H1 (cell line): ENCODE measurements around the gene DDX59. TPM values are rescaled to one million over a fixed set of nuclear protein-coding genes. Genes with fewer than 3 reads are reported as not detected.

Experiments used
- CTCF ChIA-PET: fragments of 300-600 bp; sonication (Branson Sonifier 250); formaldehyde crosslinking; loops from one replicate; lab custom pipeline; 2021; ENCODE audit not compliant: partially characterized antibody; lab: Charles Lee
- POLR2A ChIA-PET: fragments of 300-600 bp; sonication (Branson Sonifier 250); formaldehyde crosslinking; loops from one replicate; lab custom pipeline; 2021; ENCODE audit warnings: inconsistent platforms; ENCODE audit not compliant: partially characterized antibody; lab: Charles Lee
- DNase-seq, 2 experiments: peaks; one replicate each; pipeline versions ENCODE4 v3.0.0 to v3.0.0-alpha.2; 2010 to 2022; ENCODE audit warnings: low spot score in 2 of 2, low read depth in 1 of 2, mixed read lengths in 1 of 2
- FAIRE-seq: peaks from 2 replicates; lab custom pipeline; 2011; peaks lifted over from hg19 to GRCh38; lab: Jason Lieb, UNC
- H2AFZ ChIP-seq: 2 replicates; pipeline ENCODE4 v1.8.1; 2012; ENCODE audit warnings: low read length, inconsistent platforms
- H2AK5ac ChIP-seq: 2 replicates; pipeline ENCODE4 v1.6.1; 2013; ENCODE audit warnings: low read depth, low read length
- H2BK120ac ChIP-seq: replicated peaks from 2 replicates; pipeline ENCODE3; 2013; ENCODE audit warnings: low read depth, low read length, inconsistent platforms
- H2BK12ac ChIP-seq: 2 replicates; pipeline ENCODE4 v1.6.1; 2013; ENCODE audit warnings: low read depth, low read length
- H2BK15ac ChIP-seq: 2 replicates; pipeline ENCODE4 v1.6.1; 2013; ENCODE audit warnings: low read length
- H2BK20ac ChIP-seq: 2 replicates; pipeline ENCODE4 v1.6.1; 2013; ENCODE audit warnings: low read length
- H2BK5ac ChIP-seq: 2 replicates; pipeline ENCODE4 v1.6.1; 2013; ENCODE audit warnings: low read depth, low read length
- H3K14ac ChIP-seq: 2 replicates; pipeline ENCODE4 v1.6.1; 2013; ENCODE audit warnings: inconsistent platforms; ENCODE audit not compliant: insufficient read length
- H3K18ac ChIP-seq: 2 replicates; pipeline ENCODE4 v1.6.1; 2013; ENCODE audit warnings: low read length; ENCODE audit errors: extremely low read depth
- H3K23ac ChIP-seq: 2 replicates; pipeline ENCODE4 v1.6.1; 2013; ENCODE audit warnings: inconsistent platforms; ENCODE audit not compliant: insufficient read length
- H3K23me2 ChIP-seq: 2 replicates; pipeline ENCODE4 v1.6.1; 2013; ENCODE audit warnings: low read depth, low read length
- H3K27ac ChIP-seq: 2 replicates; pipeline ENCODE4 v1.6.1; 2011; ENCODE audit warnings: low read depth, low read length, inconsistent platforms
- H3K27me3 ChIP-seq, 4 experiments: replicated peaks in 1 of 4; 1 replicate in 1 of 4; 2 replicates in 3 of 4; pipeline versions ENCODE4 v1.6.1 to v1.8.1; 2011 to 2013; ENCODE audit warnings: low read length in 3 of 4, mild to moderate bottlenecking in 3 of 4, inconsistent platforms in 2 of 4, mixed read lengths in 2 of 4, moderate library complexity in 1 of 4; ENCODE audit not compliant: control insufficient read depth in 3 of 4, insufficient read depth in 3 of 4; ENCODE audit errors: extremely low read depth in 1 of 4
- H3K36me3 ChIP-seq, 4 experiments: 2 replicates each; pipeline versions ENCODE4 v1.6.1 to v1.8.1; 2011 to 2013; ENCODE audit warnings: mild to moderate bottlenecking in 4 of 4, low read length in 3 of 4, moderate library complexity in 2 of 4, control low read depth in 1 of 4, inconsistent platforms in 1 of 4; ENCODE audit not compliant: insufficient read depth in 4 of 4, control insufficient read depth in 2 of 4
- H3K4ac ChIP-seq: replicated peaks from 2 replicates; pipeline ENCODE3; 2013; ENCODE audit warnings: low read length, low read depth, mixed read lengths, inconsistent platforms; ENCODE audit not compliant: insufficient read length
- H3K4me1 ChIP-seq, 4 experiments: replicated peaks in 1 of 4; 1 replicate in 1 of 4; 2 replicates in 3 of 4; pipeline versions ENCODE4 v1.6.1 to v1.8.1; 2011 to 2013; ENCODE audit warnings: low read length in 3 of 4, inconsistent platforms in 2 of 4, mixed read lengths in 1 of 4; ENCODE audit not compliant: insufficient read depth in 4 of 4, control insufficient read depth in 3 of 4
- H3K4me2 ChIP-seq, 2 experiments: 2 replicates each; pipeline versions ENCODE4 v1.6.1 to v1.8.1; 2011 to 2013; ENCODE audit warnings: low read depth in 2 of 2, low read length in 2 of 2, control low read depth in 1 of 2, inconsistent platforms in 1 of 2, mild to moderate bottlenecking in 1 of 2; ENCODE audit not compliant: insufficient read depth in 1 of 2
- H3K4me3 ChIP-seq, 4 experiments: fragments of 200-600, 300-600 bp in 1 of 4; sonication (generic), shearing (Covaris generic), sonication (Bioruptor Twin) in 1 of 4; 2 replicates each; pipeline versions ENCODE4 v1.5.1 to v1.8.1; 2011 to 2016; ENCODE audit warnings: low read length in 4 of 4, low read depth in 3 of 4, control low read depth in 2 of 4, inconsistent platforms in 2 of 4, mild to moderate bottlenecking in 2 of 4, mixed read lengths in 1 of 4, moderate library complexity in 1 of 4; ENCODE audit not compliant: insufficient read depth in 2 of 4; ENCODE audit errors: extremely low read depth in 1 of 4
- H3K56ac ChIP-seq: replicated peaks from 2 replicates; pipeline ENCODE3; 2013; ENCODE audit warnings: low read depth, mild to moderate bottlenecking, mixed read lengths, low read length, inconsistent platforms; ENCODE audit not compliant: insufficient read length
- H3K79me1 ChIP-seq: 2 replicates; pipeline ENCODE4 v1.6.1; 2013; ENCODE audit warnings: low read depth, low read length, control low read depth
- H3K79me2 ChIP-seq, 2 experiments: 2 replicates each; pipeline versions ENCODE4 v1.6.1 to v1.8.1; 2012 to 2013; ENCODE audit warnings: low read length in 2 of 2, mild to moderate bottlenecking in 2 of 2, inconsistent platforms in 1 of 2; ENCODE audit not compliant: insufficient read depth in 2 of 2, control insufficient read depth in 1 of 2
- H3K9ac ChIP-seq, 4 experiments: replicated peaks in 1 of 4; 1 replicate in 1 of 4; 2 replicates in 3 of 4; pipeline versions ENCODE4 v1.6.1 to v1.8.1; 2011 to 2013; ENCODE audit warnings: low read depth in 3 of 4, low read length in 3 of 4, control low read depth in 2 of 4, mild to moderate bottlenecking in 2 of 4, moderate library complexity in 2 of 4, inconsistent platforms in 1 of 4; ENCODE audit errors: extremely low read depth in 1 of 4
- H3K9me3 ChIP-seq, 2 experiments: 2 replicates each; pipeline versions ENCODE4 v1.6.1 to v1.8.1; 2012 to 2013; ENCODE audit warnings: mild to moderate bottlenecking in 2 of 2, moderate library complexity in 2 of 2, control low read depth in 1 of 2, inconsistent platforms in 1 of 2, low read depth in 1 of 2, low read length in 1 of 2, mixed read lengths in 1 of 2; ENCODE audit not compliant: insufficient read depth in 2 of 2
- H4K20me1 ChIP-seq, 2 experiments: replicated peaks in 1 of 2; 2 replicates each; pipeline versions ENCODE3 to v1.8.1; 2011 to 2013; ENCODE audit warnings: inconsistent platforms in 2 of 2, low read length in 2 of 2, mild to moderate bottlenecking in 1 of 2; ENCODE audit not compliant: insufficient read depth in 2 of 2, control insufficient read depth in 1 of 2
- H4K5ac ChIP-seq: 2 replicates; pipeline ENCODE4 v1.6.1; 2013; ENCODE audit warnings: low read length, low read depth, mixed read lengths, inconsistent platforms; ENCODE audit not compliant: insufficient read length
- H4K8ac ChIP-seq: 2 replicates; pipeline ENCODE4 v1.8.0; 2013; ENCODE audit warnings: mild to moderate bottlenecking, moderate library complexity, low read length, inconsistent platforms; ENCODE audit not compliant: insufficient read depth; ENCODE audit errors: extremely low read depth
- H4K91ac ChIP-seq: replicated peaks from 2 replicates; pipeline ENCODE3; 2013; ENCODE audit warnings: low read length, mixed read lengths, inconsistent platforms; ENCODE audit not compliant: insufficient read length
- CHD2 ChIP-seq: IDR thresholded peaks from 2 replicates; pipeline ENCODE4 v1.6.1; 2012; ENCODE audit warnings: low read length, improper control_type of control experiment
- CTCF ChIP-seq, 3 experiments: IDR thresholded peaks; 1 replicate in 2 of 3; 2 replicates in 1 of 3; pipeline versions ENCODE4 v1.5.1 to v1.6.1; 2011; ENCODE audit warnings: low read length in 3 of 3, mild to moderate bottlenecking in 3 of 3, inconsistent platforms in 2 of 3, low read depth in 1 of 3, moderate library complexity in 1 of 3; ENCODE audit not compliant: insufficient read depth in 1 of 3; ENCODE audit errors: control extremely low read depth in 1 of 3
- EGR1 ChIP-seq: IDR thresholded peaks from 2 replicates; pipeline ENCODE4 v1.6.1; 2011; ENCODE audit warnings: low read depth, low read length, borderline replicate concordance
- SP1 ChIP-seq: IDR thresholded peaks from 2 replicates; pipeline ENCODE4 v1.6.1; 2011; ENCODE audit warnings: low read depth, low read length
- WGBS, 2 experiments: shearing (Covaris generic) in 1 of 2; methylation state at CpG; one replicate each; pipeline versions ENCODE4 v1.1.6 to v1.1.7; 2013 to 2015; ENCODE audit warnings: low lambda C conversion rate in 2 of 2, mixed read lengths in 2 of 2, inconsistent platforms in 1 of 2, low coverage in 1 of 2, missing lambda C conversion rate in 1 of 2; ENCODE audit not compliant: insufficient replicate concordance in 2 of 2, insufficient coverage in 1 of 2, insufficient read length in 1 of 2; ENCODE audit errors: extremely low coverage in 1 of 2, missing lambda C conversion rate in 1 of 2; 5-methylcytosine and 5-hydroxymethylcytosine counted together
- polyA plus RNA-seq, 7 experiments: library from polyadenylated mRNA; depleted of rRNA in 3 of 7; stranded (reverse) in 5 of 7; unstranded in 2 of 7; fragments of >200 nt in 5 of 7; fragments of 200-250 nt in 2 of 7; gene quantifications; 1 replicate in 5 of 7; 2 replicates in 1 of 7; 4 replicates in 1 of 7; pipeline versions ENCODE4 v1.2.1 to v1.2.3, GENCODE V29; 2011 to 2013; ENCODE audit warnings: missing spikeins in 2 of 7, mixed read lengths in 2 of 7
- total RNA-seq: library from RNA; stranded (reverse); fragmentation: NEBNext Ultra II Directional; extraction: Animal tissue kit (Norgen Biotek cat#: 25700); gene quantifications from 2 replicates; pipeline ENCODE4 v1.2.1, GENCODE V29; 2021

DDX59 gene
- total and polyA plus RNA-seq, 2 of the 8 experiments (the other 6 are each of a cell fraction or from before 2014, with no cell fraction given), result 8.3 to 19.4 TPM

DNA sequence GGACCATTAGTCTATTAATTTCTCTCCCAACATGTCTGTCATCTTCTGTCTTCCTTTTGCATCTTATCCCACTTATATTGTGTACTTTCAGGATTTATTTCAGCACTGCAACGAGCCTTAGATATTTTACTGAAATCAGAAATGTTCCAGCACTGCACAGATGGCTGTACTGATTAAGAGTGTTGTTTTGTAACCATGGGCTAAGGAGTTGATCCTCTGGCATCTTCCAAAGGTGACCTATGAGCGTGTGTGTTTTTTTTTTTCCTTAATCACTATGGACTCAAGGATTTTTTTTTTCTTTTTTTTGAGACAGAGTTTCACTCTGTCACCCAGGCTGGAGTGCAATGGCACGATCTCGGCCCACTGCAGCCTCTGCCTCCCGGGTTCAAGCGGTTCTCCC lies 7.1 kb upstream of the DDX59 start:
- no peak overlapping the region for H2BK120ac ChIP-seq
- no peak for DNase-seq
- H3K9ac ChIP-seq, result no peak overlapping the region
- no peak overlapping the region for H2BK12ac ChIP-seq
- POLR2A ChIA-PET, result interaction anchor here (1.2 kb wide), 1 partner anchor 61 kb away, joined by 3 read pairs; no protein-coding TSS in a partner anchor
- no peak overlapping the region for H3K14ac ChIP-seq
- no peak overlapping the region for H3K4ac ChIP-seq
- no peak overlapping the region for H3K18ac ChIP-seq
- no peaks in the 10 kb centered on the region for H3K79me1 ChIP-seq
- H2BK5ac ChIP-seq, result no peak overlapping the region
- H3K4me3 ChIP-seq, result no peak overlapping the region
- no peak overlapping the region for H3K23ac ChIP-seq
- 90% methylated on average over 6 of the region's 6 CpGs; no CpG with 5 or more reads in 1 of the 2 experiments for WGBS, 2 experiments
- no peak overlapping the region for H2BK15ac ChIP-seq
- H4K8ac ChIP-seq, result no peak overlapping the region
- no peak overlapping the region for H3K27ac ChIP-seq
- no peak overlapping the region for H2AFZ ChIP-seq
- no peaks in the 10 kb centered on the region for H3K36me3 ChIP-seq
- CTCF ChIA-PET, result interaction anchor here (0.6 to 1.2 kb wide), 4 partner anchors 13 to 55 kb away, joined by 3 to 4 read pairs (median 3); no protein-coding TSS in a partner anchor
- no peak overlapping the region for H4K5ac ChIP-seq
- no peak overlapping the region for H4K91ac ChIP-seq
- FAIRE-seq, result no peak
- peaks cover 0 to 3% (median 0%) of the 10 kb centered on the region in 4 experiments; a peak in 1 of 7 replicates for H3K4me1 ChIP-seq
- H3K23me2 ChIP-seq, result no peaks in the 10 kb centered on the region
- no peaks in the 10 kb centered on the region for H4K20me1 ChIP-seq
- no peak overlapping the region for H3K56ac ChIP-seq
- no peak overlapping the region for H3K4me2 ChIP-seq
- no peak overlapping the region for H2AK5ac ChIP-seq
- no peak overlapping the region for H2BK20ac ChIP-seq
- H3K27me3 ChIP-seq, result no peaks in the 10 kb centered on the region
- no peak for TF ChIP-seq SP1
- no peak for TF ChIP-seq CHD2
- no peak for TF ChIP-seq CTCF (IDR thresholded peaks at IDR 0.05; ENCODE audit: control extremely low read depth in 1 of 3, insufficient read depth in 1 of 3, low read depth in 1 of 3, low read length in 3 of 3)
- TF ChIP-seq EGR1, result no peak
- no peaks in the 10 kb centered on the region for H3K79me2 ChIP-seq
- H3K9me3 ChIP-seq, result no peaks in the 10 kb centered on the region
